T-helper 1 cell treated with Interleukin-12 subunit alpha and Interleukin-12 subunit beta and Interleukin-4 antibody, amounts not matched to agents 30 μg/mL and 1 μg/mL, for 36 hours (primary cell): ENCODE results near the gene IL17A.
"Not testable (repeated sequence)": the region's sequence is repeated elsewhere in the genome, so short reads cannot be mapped to it uniquely, and the experiment has no call there.

Experiments used
- H3K27ac Mint-ChIP-seq: one replicate; pipeline ENCODE4 v1.8.0; 2021; ENCODE audit warnings: mild to moderate bottlenecking, mixed read lengths
- H3K27me3 Mint-ChIP-seq: one replicate; pipeline ENCODE4 v1.8.0; 2021; ENCODE audit warnings: low read depth, mixed read lengths
- H3K36me3 Mint-ChIP-seq: one replicate; pipeline ENCODE4 v1.8.0; 2021; ENCODE audit warnings: low read depth, mixed read lengths
- H3K4me1 Mint-ChIP-seq: one replicate; pipeline ENCODE4 v1.8.0; 2021; ENCODE audit warnings: low read depth, mixed read lengths
- H3K4me3 Mint-ChIP-seq: one replicate; pipeline ENCODE4 v1.8.0; 2021; ENCODE audit warnings: mild to moderate bottlenecking, moderate library complexity, mixed read lengths
- H3K9me3 Mint-ChIP-seq: one replicate; pipeline ENCODE4 v1.8.0; 2021; ENCODE audit warnings: mixed read lengths

Gene IL17A

GRCh38 chr6:52183131-52183713, 3.0 kb upstream of the IL17A start:
- Mint-ChIP-seq H3K9me3 (no peaks in the 10 kb centered on the region), H3K4me1 (no peaks in the 10 kb centered on the region), H3K27ac (no peak overlapping the region), H3K4me3 (no peak overlapping the region), H3K27me3 (peaks cover 71% of the 10 kb centered on the region), H3K36me3 (no peaks in the 10 kb centered on the region)

DNA sequence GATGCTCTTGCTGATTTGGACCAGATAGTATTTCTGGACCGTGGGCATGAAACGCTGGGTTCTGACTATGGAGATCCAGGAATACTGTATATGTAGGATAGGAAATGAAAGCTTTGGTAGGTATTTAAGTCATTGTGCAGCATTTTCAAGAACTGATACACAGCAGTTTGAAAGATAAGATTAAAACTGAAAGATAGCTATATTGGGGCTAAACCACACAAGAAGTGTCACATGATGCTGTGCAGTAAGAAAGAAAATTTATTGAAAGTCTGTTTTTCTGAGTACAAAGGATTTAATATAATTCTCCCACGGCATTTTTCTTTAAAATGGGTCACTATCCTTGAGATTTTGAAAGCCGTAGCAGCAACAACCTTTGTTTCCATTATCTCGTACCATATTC, 305 bp downstream of the IL17A start:
- H3K9me3 Mint-ChIP-seq, result no peaks in the 10 kb centered on the region
- H3K27me3 Mint-ChIP-seq, result peaks cover 72% of the 10 kb centered on the region
- H3K4me3 Mint-ChIP-seq, result no peak overlapping the region
- no peaks in the 10 kb centered on the region for H3K4me1 Mint-ChIP-seq
- H3K27ac Mint-ChIP-seq, result no peak overlapping the region
- no peaks in the 10 kb centered on the region for H3K36me3 Mint-ChIP-seq

GRCh38 chr6:52187098-52187497, 923 bp downstream of the IL17A start:
- no peaks in the 10 kb centered on the region for H3K4me1 Mint-ChIP-seq
- peaks cover 70% of the 10 kb centered on the region for H3K27me3 Mint-ChIP-seq
- H3K27ac Mint-ChIP-seq, result no peak overlapping the region
- no peak overlapping the region for H3K4me3 Mint-ChIP-seq
- H3K36me3 Mint-ChIP-seq, result no peaks in the 10 kb centered on the region
- no peaks in the 10 kb centered on the region for H3K9me3 Mint-ChIP-seq

- Mint-ChIP-seq H3K4me3 (no peak overlapping the region), H3K27ac (no peak overlapping the region), H3K27me3 (peaks cover 56% of the 10 kb centered on the region), H3K36me3 (no peaks in the 10 kb centered on the region), H3K4me1 (no peaks in the 10 kb centered on the region), H3K9me3 (no peaks in the 10 kb centered on the region)
Observed at GRCh38 chr6:52189974-52190373, 3.8 kb downstream of the IL17A start.

- no peak overlapping the region for H3K4me3 Mint-ChIP-seq
- no peaks in the 10 kb centered on the region for H3K9me3 Mint-ChIP-seq
- no peaks in the 10 kb centered on the region for H3K4me1 Mint-ChIP-seq
- H3K27ac Mint-ChIP-seq, result no peak overlapping the region
- H3K36me3 Mint-ChIP-seq, result no peaks in the 10 kb centered on the region
- peaks cover 58% of the 10 kb centered on the region for H3K27me3 Mint-ChIP-seq
Observed at GRCh38 chr6:52190409-52190808, 4.2 kb downstream of the IL17A start.

GRCh38 chr6:52191824-52192223, 5.6 kb downstream of the IL17A start:
- H3K36me3 Mint-ChIP-seq, result no peaks in the 10 kb centered on the region
- no peak overlapping the region for H3K4me3 Mint-ChIP-seq
- peaks cover 49% of the 10 kb centered on the region for H3K27me3 Mint-ChIP-seq
- no peaks in the 10 kb centered on the region for H3K9me3 Mint-ChIP-seq
- no peaks in the 10 kb centered on the region for H3K4me1 Mint-ChIP-seq
- no peak overlapping the region for H3K27ac Mint-ChIP-seq

GRCh38 chr6:52195886-52196285, 9.7 kb downstream of the IL17A start:
- no peak overlapping the region for H3K27ac Mint-ChIP-seq
- peaks cover 37% of the 10 kb centered on the region for H3K27me3 Mint-ChIP-seq
- no peak overlapping the region for H3K4me3 Mint-ChIP-seq
- H3K4me1 Mint-ChIP-seq, result no peaks in the 10 kb centered on the region
- H3K36me3 Mint-ChIP-seq, result no peaks in the 10 kb centered on the region
- peaks cover 18% of the 10 kb centered on the region for H3K9me3 Mint-ChIP-seq

DNA sequence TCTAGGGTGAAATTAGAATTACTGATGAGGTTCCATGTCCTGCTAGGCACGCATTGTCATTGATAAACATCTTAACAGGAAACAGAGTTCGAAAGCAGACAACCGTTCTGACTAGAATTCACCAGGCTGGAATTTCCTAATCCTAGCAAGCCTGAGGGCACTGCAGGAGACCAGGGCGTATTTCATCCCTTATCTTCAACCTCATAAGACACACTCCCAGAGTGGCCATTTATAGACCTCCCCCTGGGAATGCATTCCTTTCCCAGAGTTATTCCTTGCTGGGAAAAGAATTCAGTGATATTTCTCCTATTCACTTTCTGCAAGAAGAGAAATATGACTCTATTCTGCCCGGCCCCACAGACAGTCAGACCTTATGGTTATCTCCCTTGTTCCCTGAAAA, 13.9 kb downstream of the IL17A start:
- not testable (repeated sequence) for H3K36me3 Mint-ChIP-seq, H3K4me3 Mint-ChIP-seq, H3K4me1 Mint-ChIP-seq, H3K27ac Mint-ChIP-seq
- Mint-ChIP-seq H3K9me3 (peaks cover 30% of the 10 kb centered on the region), H3K27me3 (peaks cover 26% of the 10 kb centered on the region)

DNA sequence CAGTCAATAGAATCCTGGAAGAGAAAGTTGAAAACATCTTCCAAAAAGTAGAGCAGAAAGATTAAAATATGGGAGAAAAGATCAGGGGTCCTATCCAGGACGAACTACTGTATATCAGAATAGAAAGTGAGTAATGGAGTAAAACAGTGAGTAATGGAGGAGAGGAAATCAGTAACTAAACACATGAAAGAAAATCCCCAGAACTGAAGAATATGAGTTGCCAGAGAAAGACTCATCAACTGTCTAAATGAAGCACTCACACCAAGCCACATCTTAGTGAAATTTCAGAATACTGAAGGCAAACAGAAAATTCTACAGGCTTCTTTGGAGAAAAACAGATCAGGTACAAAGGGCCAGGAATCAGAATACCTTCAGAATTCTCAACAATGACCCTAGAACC, 14.9 kb downstream of the IL17A start:
- peaks cover 21% of the 10 kb centered on the region for H3K27me3 Mint-ChIP-seq
- no peak overlapping the region for H3K4me3 Mint-ChIP-seq
- H3K36me3 Mint-ChIP-seq, result no peaks in the 10 kb centered on the region
- H3K9me3 Mint-ChIP-seq, result peaks cover 30% of the 10 kb centered on the region
- H3K27ac Mint-ChIP-seq, result no peak overlapping the region
- no peaks in the 10 kb centered on the region for H3K4me1 Mint-ChIP-seq

- peaks cover 21% of the 10 kb centered on the region for H3K27me3 Mint-ChIP-seq
- no peak overlapping the region for H3K27ac Mint-ChIP-seq
Observed at GRCh38 chr6:52201493-52201892, 15.3 kb downstream of the IL17A start.

GRCh38 chr6:52207066-52207465, 20.9 kb downstream of the IL17A start:
- Mint-ChIP-seq H3K27me3 (peaks cover 29% of the 10 kb centered on the region), H3K4me3 (no peak overlapping the region), H3K36me3 (no peaks in the 10 kb centered on the region), H3K27ac (no peak overlapping the region), H3K4me1 (no peaks in the 10 kb centered on the region), H3K9me3 (peaks cover 3% of the 10 kb centered on the region)

More at GRCh38 chr6:52201493-52201892, 15.3 kb downstream of the IL17A start:
- peaks cover 30% of the 10 kb centered on the region for H3K9me3 Mint-ChIP-seq
- no peak overlapping the region for H3K4me3 Mint-ChIP-seq
- H3K4me1 Mint-ChIP-seq, result no peaks in the 10 kb centered on the region
- H3K36me3 Mint-ChIP-seq, result no peaks in the 10 kb centered on the region

DNA sequence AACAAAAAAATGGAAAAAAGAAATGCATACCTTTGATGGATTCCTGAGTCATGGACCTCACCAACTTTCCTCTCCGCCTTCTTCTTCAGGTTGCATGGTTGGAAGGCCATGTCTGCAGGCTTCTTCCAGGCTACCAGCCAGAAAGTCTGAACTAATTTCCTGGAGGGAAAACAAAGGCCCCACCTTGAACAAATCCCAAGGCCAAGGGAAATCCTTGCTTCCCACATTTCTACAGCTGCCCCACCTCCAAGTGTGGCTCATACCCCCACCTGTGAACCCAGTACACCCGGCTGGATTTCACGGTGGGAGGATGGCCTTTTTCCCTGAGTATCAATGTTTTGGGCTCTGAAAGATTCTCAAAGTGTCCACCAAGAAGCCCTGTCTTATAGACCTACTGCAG, 22.4 kb downstream of the IL17A start:
- no peaks in the 10 kb centered on the region for H3K36me3 Mint-ChIP-seq
- no peak overlapping the region for H3K27ac Mint-ChIP-seq
- no peak overlapping the region for H3K4me3 Mint-ChIP-seq
- peaks cover 9% of the 10 kb centered on the region for H3K4me1 Mint-ChIP-seq
- H3K9me3 Mint-ChIP-seq, result no peaks in the 10 kb centered on the region
- peaks cover 40% of the 10 kb centered on the region for H3K27me3 Mint-ChIP-seq

DNA sequence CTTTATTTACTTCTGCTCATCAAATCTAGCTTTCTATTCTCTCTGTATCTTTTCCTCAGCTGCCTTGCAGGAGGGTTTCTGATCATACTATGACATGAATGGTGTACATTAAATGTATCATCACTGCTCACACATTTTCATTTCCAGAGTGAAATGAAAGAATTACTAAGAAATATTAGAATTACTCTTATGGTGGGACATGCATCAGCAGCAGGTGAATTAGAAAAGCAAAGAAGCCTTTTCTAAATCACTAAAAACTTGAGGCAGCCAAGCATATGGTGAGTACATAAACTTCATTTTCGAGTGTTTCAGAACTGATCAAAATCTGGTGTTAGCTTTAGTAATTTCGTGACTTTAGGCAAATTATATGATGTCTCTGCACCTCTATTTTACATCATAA, 23.6 kb downstream of the IL17A start:
- H3K4me3 Mint-ChIP-seq, result no peak overlapping the region
- H3K36me3 Mint-ChIP-seq, result no peaks in the 10 kb centered on the region
- H3K4me1 Mint-ChIP-seq, result peaks cover 9% of the 10 kb centered on the region
- no peaks in the 10 kb centered on the region for H3K9me3 Mint-ChIP-seq
- H3K27ac Mint-ChIP-seq, result no peak overlapping the region
- H3K27me3 Mint-ChIP-seq, result peaks cover 38% of the 10 kb centered on the region

- Mint-ChIP-seq H3K4me3 (no peak overlapping the region), H3K36me3 (no peaks in the 10 kb centered on the region), H3K27me3 (peaks cover 37% of the 10 kb centered on the region), H3K27ac (no peak overlapping the region), H3K9me3 (no peaks in the 10 kb centered on the region), H3K4me1 (peaks cover 9% of the 10 kb centered on the region)
Observed at GRCh38 chr6:52210227-52210626, 24.1 kb downstream of the IL17A start.

DNA sequence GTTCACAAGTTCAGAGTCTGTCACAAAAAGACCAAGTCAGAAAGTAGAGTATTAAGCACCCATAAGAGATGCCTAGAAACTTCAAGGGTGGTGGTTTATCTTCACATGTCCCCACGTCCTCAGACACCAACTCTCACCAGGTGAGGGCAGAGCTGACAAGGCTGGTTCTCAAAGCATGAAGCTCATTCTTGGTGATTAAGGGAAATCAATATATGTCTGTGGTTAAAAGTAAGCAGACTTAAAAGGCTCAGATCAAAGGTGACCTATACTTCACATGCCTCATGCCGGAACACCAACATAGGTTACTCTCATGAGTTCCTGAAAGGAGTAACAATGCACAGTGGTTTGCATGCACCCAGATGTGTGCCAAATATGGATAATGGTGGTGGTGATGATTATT, 27.0 kb downstream of the IL17A start:
- Mint-ChIP-seq H3K4me3 (no peak overlapping the region), H3K27me3 (peaks cover 33% of the 10 kb centered on the region), H3K36me3 (no peaks in the 10 kb centered on the region), H3K27ac (no peak overlapping the region), H3K4me1 (peaks cover 9% of the 10 kb centered on the region), H3K9me3 (no peaks in the 10 kb centered on the region)

- Mint-ChIP-seq H3K4me1 (peaks cover 9% of the 10 kb centered on the region), H3K27ac (no peak overlapping the region), H3K27me3 (peaks cover 44% of the 10 kb centered on the region), H3K36me3 (no peaks in the 10 kb centered on the region), H3K4me3 (no peak overlapping the region), H3K9me3 (no peaks in the 10 kb centered on the region)
Observed at GRCh38 chr6:52215787-52216186, 29.6 kb downstream of the IL17A start.
